Calu3 (cell line): Measurements from ENCODE around the gene CHADL. TPM values are rescaled to one million over a fixed set of nuclear protein-coding genes. Genes with fewer than 3 reads are reported as not detected.

Source experiments
- BruUV-seq: library from RNA; stranded (reverse); fragments of 400-500 nt; replicated peaks from 2 replicates; lab custom pipeline; 2021; lab: Mats Ljungman, UMichigan
- CTCF ChIA-PET: fragments of 300-600 bp; sonication (Branson Sonifier 250); formaldehyde crosslinking; loops from one replicate; lab custom pipeline; 2022; ENCODE audit warnings: antibody characterized with exemption; lab: Charles Lee
- DNase-seq: peaks from one replicate; pipeline ENCODE4 v3.0.0; 2022
- H3K27ac Mint-ChIP-seq: one replicate; pipeline ENCODE4 v1.8.0; 2022; ENCODE audit warnings: mixed read lengths; ENCODE audit not compliant: unreplicated experiment
- H3K27me3 Mint-ChIP-seq: one replicate; pipeline ENCODE4 v1.8.0; 2022; ENCODE audit warnings: mixed read lengths; ENCODE audit not compliant: unreplicated experiment
- H3K36me3 Mint-ChIP-seq: one replicate; pipeline ENCODE4 v1.8.0; 2022; ENCODE audit warnings: mild to moderate bottlenecking, moderate library complexity, mixed read lengths; ENCODE audit not compliant: insufficient read depth, unreplicated experiment
- H3K4me1 Mint-ChIP-seq: one replicate; pipeline ENCODE4 v1.8.0; 2022; ENCODE audit warnings: mild to moderate bottlenecking, low read depth, mixed read lengths; ENCODE audit not compliant: unreplicated experiment
- H3K4me3 Mint-ChIP-seq: one replicate; pipeline ENCODE4 v1.8.0; 2022; ENCODE audit warnings: mild to moderate bottlenecking, low read depth, moderate library complexity, mixed read lengths; ENCODE audit not compliant: unreplicated experiment
- H3K9me3 Mint-ChIP-seq: one replicate; pipeline ENCODE4 v1.8.0; 2022; ENCODE audit warnings: low read depth, mixed read lengths; ENCODE audit not compliant: unreplicated experiment
- intact Hi-C: fragments of 100-400 bp; cut with micrococcal nuclease; formaldehyde crosslinking; loops from one replicate; pipeline ENCODE4 v1.10.0; 2022; ENCODE audit not compliant: unreplicated experiment
- total RNA-seq: library from RNA; stranded (reverse); gene quantifications from 2 replicates; pipeline ENCODE4 v1.2.3, GENCODE V29; 2022
- TF ChIP-seq, protein P1 (sequence below): fragments of 200-600 bp; IDR thresholded peaks from one replicate; pipeline ENCODE4 v1.8.0; 2022; ENCODE audit warnings: antibody characterized with exemption; ENCODE audit not compliant: unreplicated experiment

CHADL gene
- total RNA-seq, 1 experiment from 2014 or later: 0.73 TPM

GRCh38 chr22:41247703-41248102 is 7.0 kb upstream of the CHADL start:
- TF ChIP-seq, protein P1, sequence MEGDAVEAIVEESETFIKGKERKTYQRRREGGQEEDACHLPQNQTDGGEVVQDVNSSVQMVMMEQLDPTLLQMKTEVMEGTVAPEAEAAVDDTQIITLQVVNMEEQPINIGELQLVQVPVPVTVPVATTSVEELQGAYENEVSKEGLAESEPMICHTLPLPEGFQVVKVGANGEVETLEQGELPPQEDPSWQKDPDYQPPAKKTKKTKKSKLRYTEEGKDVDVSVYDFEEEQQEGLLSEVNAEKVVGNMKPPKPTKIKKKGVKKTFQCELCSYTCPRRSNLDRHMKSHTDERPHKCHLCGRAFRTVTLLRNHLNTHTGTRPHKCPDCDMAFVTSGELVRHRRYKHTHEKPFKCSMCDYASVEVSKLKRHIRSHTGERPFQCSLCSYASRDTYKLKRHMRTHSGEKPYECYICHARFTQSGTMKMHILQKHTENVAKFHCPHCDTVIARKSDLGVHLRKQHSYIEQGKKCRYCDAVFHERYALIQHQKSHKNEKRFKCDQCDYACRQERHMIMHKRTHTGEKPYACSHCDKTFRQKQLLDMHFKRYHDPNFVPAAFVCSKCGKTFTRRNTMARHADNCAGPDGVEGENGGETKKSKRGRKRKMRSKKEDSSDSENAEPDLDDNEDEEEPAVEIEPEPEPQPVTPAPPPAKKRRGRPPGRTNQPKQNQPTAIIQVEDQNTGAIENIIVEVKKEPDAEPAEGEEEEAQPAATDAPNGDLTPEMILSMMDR: no peak
- Mint-ChIP-seq H3K4me1 (no peaks in the 10 kb centered on the region), H3K36me3 (peaks cover 95% of the 10 kb centered on the region), H3K27ac (no peak overlapping the region), H3K4me3 (no peak overlapping the region), H3K27me3 (no peaks in the 10 kb centered on the region), H3K9me3 (no peaks in the 10 kb centered on the region)
- CTCF ChIA-PET: interaction anchor here (0.6 kb wide), 1 partner anchor 282 kb away, joined by 3 read pairs; no protein-coding TSS in a partner anchor
- no peak for DNase-seq
- no TSS peak for BruUV-seq
- intact Hi-C loops: no loop called here

DNA sequence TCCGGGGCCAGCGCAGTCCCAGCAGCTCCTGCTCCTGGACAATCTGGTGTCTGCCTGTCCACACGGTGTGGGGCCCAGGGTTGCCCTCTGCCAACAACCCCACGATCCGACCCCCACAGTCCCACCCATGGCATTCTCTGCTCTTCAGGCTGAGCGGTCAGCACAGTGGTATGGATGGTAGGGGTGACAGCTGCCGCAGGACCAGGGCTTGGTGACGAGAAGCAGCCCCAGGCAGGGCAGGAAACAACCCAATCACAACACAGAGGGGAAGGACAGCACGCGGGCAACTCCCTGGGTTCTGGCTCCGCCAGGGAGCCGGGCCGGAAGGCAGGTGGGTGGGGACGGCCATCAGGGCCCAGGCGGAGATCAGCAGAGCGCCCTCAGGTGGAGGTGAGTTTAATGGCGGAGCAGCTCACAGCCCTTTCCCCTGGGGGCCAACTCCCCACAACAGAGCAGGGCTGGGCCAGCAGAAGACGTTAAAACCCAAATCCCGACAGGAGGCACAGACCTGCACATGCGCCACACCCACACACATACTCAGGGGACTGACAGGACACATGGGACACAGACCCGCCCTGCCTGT is 5.3 kb upstream of the CHADL start:
- CTCF ChIA-PET: no interaction called here
- Mint-ChIP-seq H3K4me1 (no peaks in the 10 kb centered on the region), H3K9me3 (no peaks in the 10 kb centered on the region), H3K36me3 (peaks cover 88% of the 10 kb centered on the region), H3K27ac (no peak overlapping the region), H3K4me3 (no peak overlapping the region), H3K27me3 (no peaks in the 10 kb centered on the region)
- TF ChIP-seq, protein P1: no peak
- no peak for DNase-seq
- intact Hi-C loops: no loop called here
- BruUV-seq: TSS peak; percentile 25

DNA sequence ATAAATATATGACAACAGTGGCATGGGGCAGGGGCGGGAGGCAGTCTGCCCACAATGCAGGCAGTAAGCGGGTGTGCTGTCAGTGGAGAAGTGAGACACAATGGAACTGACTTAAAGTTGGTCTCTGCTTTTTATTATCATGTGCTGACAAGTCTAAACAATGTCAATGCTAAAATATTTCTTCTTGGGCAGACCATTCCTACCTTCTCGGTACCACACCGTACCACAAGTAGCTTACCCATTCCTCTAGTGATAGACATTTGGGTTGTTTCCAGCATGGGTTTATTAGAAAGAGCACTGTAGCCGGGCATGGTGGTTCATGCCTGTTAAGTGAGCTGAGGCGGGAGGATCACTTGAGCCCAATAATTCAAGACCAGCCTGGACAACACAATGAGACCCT is 2.6 kb upstream of the CHADL start:
- BruUV-seq: no TSS peak
- H3K27ac Mint-ChIP-seq: no peak overlapping the region
- no peaks in the 10 kb centered on the region for H3K9me3 Mint-ChIP-seq
- intact Hi-C loops: no loop called here
- CTCF ChIA-PET: no interaction called here
- DNase-seq: no peak
- H3K27me3 Mint-ChIP-seq: no peaks in the 10 kb centered on the region
- no peak overlapping the region for H3K4me3 Mint-ChIP-seq
- TF ChIP-seq, protein P1: no peak
- H3K4me1 Mint-ChIP-seq: no peaks in the 10 kb centered on the region
- peaks cover 85% of the 10 kb centered on the region for H3K36me3 Mint-ChIP-seq

GRCh38 chr22:41242396-41243117 is 1.8 kb upstream of the CHADL start:
- no peaks in the 10 kb centered on the region for H3K27me3 Mint-ChIP-seq
- no peaks in the 10 kb centered on the region for H3K4me1 Mint-ChIP-seq
- no peak overlapping the region for H3K4me3 Mint-ChIP-seq
- peaks cover 78% of the 10 kb centered on the region for H3K36me3 Mint-ChIP-seq
- no TSS peak for BruUV-seq
- CTCF ChIA-PET: no interaction called here
- no peaks in the 10 kb centered on the region for H3K9me3 Mint-ChIP-seq
- intact Hi-C loops: no loop called here
- H3K27ac Mint-ChIP-seq: no peak overlapping the region
- no peak for DNase-seq
- TF ChIP-seq, protein P1: no peak
